H9 (cell line): ENCODE results near the gene SUN1. TPM values are rescaled to one million over a fixed set of nuclear protein-coding genes. Genes with fewer than 3 reads are reported as not detected.

Experiments used
- DNase-seq: peaks from one replicate; pipeline ENCODE4 v3.0.0-alpha.2; 2017
- H2AFZ ChIP-seq: one replicate; pipeline ENCODE4 v1.6.1; 2013; ENCODE audit warnings: mild to moderate bottlenecking, low read length, control low read depth, moderate library complexity
- H2AK5ac ChIP-seq: 2 replicates; pipeline ENCODE4 v1.6.1; 2013; ENCODE audit warnings: low read length, control low read depth, mixed read lengths; ENCODE audit not compliant: insufficient read length
- H2BK120ac ChIP-seq: one replicate; pipeline ENCODE4 v1.6.1; 2013; ENCODE audit warnings: low read depth, mild to moderate bottlenecking, low read length, control low read depth, inconsistent platforms; ENCODE audit not compliant: poor library complexity, severe bottlenecking
- H2BK12ac ChIP-seq: 2 replicates; pipeline ENCODE4 v1.6.1; 2013; ENCODE audit warnings: low read length, control low read depth, mixed read lengths, low read depth; ENCODE audit not compliant: insufficient read length
- H2BK15ac ChIP-seq: 2 replicates; pipeline ENCODE4 v1.6.1; 2013; ENCODE audit warnings: low read depth, low read length, control low read depth
- H2BK20ac ChIP-seq: one replicate; pipeline ENCODE4 v1.6.1; 2013; ENCODE audit warnings: low read depth, mild to moderate bottlenecking, low read length, control low read depth, inconsistent platforms; ENCODE audit not compliant: poor library complexity, severe bottlenecking
- H2BK5ac ChIP-seq: 2 replicates; pipeline ENCODE4 v1.6.1; 2013; ENCODE audit warnings: low read length, control low read depth, mixed read lengths; ENCODE audit not compliant: insufficient read length
- H3K14ac ChIP-seq: 2 replicates; pipeline ENCODE4 v1.6.1; 2013; ENCODE audit warnings: low read length, control low read depth; ENCODE audit not compliant: insufficient read depth
- H3K18ac ChIP-seq: 2 replicates; pipeline ENCODE4 v1.6.1; 2013; ENCODE audit warnings: low read depth, mild to moderate bottlenecking, mixed read lengths, low read length, control low read depth; ENCODE audit not compliant: insufficient read length
- H3K23ac ChIP-seq: 2 replicates; pipeline ENCODE4 v1.6.1; 2013; ENCODE audit warnings: low read length, control low read depth, mixed read lengths, low read depth; ENCODE audit not compliant: insufficient read length
- H3K23me2 ChIP-seq: 2 replicates; pipeline ENCODE4 v1.6.1; 2013; ENCODE audit warnings: low read depth, mild to moderate bottlenecking, mixed read lengths, low read length, control low read depth; ENCODE audit not compliant: insufficient read length, poor library complexity, severe bottlenecking
- H3K27ac ChIP-seq: 2 replicates; pipeline ENCODE4 v1.5.1; 2013; ENCODE audit warnings: low read length, control low read depth, mixed read lengths, low read depth; ENCODE audit not compliant: insufficient read length
- H3K27me3 ChIP-seq: 2 replicates; pipeline ENCODE4 v1.6.1; 2013; ENCODE audit warnings: low read length, control low read depth, inconsistent platforms; ENCODE audit not compliant: insufficient read depth
- H3K4ac ChIP-seq: 2 replicates; pipeline ENCODE4 v1.6.1; 2013; ENCODE audit warnings: low read depth, mild to moderate bottlenecking, control low read depth, inconsistent platforms, low read length, moderate library complexity
- H3K4me1 ChIP-seq: 2 replicates; pipeline ENCODE4 v1.6.1; 2013; ENCODE audit warnings: low read length, control low read depth, inconsistent platforms; ENCODE audit not compliant: insufficient read depth
- H3K4me2 ChIP-seq: 2 replicates; pipeline ENCODE4 v1.6.1; 2013; ENCODE audit warnings: low read length, control low read depth, mixed read lengths; ENCODE audit not compliant: insufficient read length, insufficient read depth
- H3K56ac ChIP-seq: 2 replicates; pipeline ENCODE4 v1.6.1; 2013; ENCODE audit warnings: low read depth, mild to moderate bottlenecking, mixed read lengths, low read length, control low read depth; ENCODE audit not compliant: insufficient read length
- H3K79me1 ChIP-seq: 2 replicates; pipeline ENCODE4 v1.6.1; 2013; ENCODE audit warnings: low read depth, mild to moderate bottlenecking, moderate library complexity, low read length, control low read depth, inconsistent platforms; ENCODE audit not compliant: insufficient read depth, poor library complexity, severe bottlenecking
- H3K79me2 ChIP-seq: 2 replicates; pipeline ENCODE4 v1.6.1; 2013; ENCODE audit warnings: low read length, control low read depth, inconsistent platforms; ENCODE audit not compliant: insufficient read depth
- H3K9ac ChIP-seq: 2 replicates; pipeline ENCODE4 v1.6.1; 2013; ENCODE audit warnings: low read length, control low read depth, mixed read lengths; ENCODE audit not compliant: insufficient read length; ENCODE audit errors: extremely low read depth
- H3K9me3 ChIP-seq: one replicate; pipeline ENCODE4 v1.6.1; 2013; ENCODE audit warnings: low read depth, low read length, inconsistent platforms; ENCODE audit not compliant: control insufficient read depth
- H3T11ph ChIP-seq: one replicate; pipeline ENCODE4 v1.6.1; 2013; ENCODE audit warnings: mild to moderate bottlenecking, low read length, control low read depth, inconsistent platforms
- H4K20me1 ChIP-seq: one replicate; pipeline ENCODE4 v1.6.1; 2013; ENCODE audit not compliant: control insufficient read depth, insufficient read length, insufficient read depth
- H4K5ac ChIP-seq: 2 replicates; pipeline ENCODE4 v1.6.1; 2013; ENCODE audit warnings: low read depth, mild to moderate bottlenecking, mixed read lengths, low read length, control low read depth; ENCODE audit not compliant: insufficient read length
- H4K8ac ChIP-seq: replicated peaks from 2 replicates; pipeline ENCODE4 v1.6.1; 2013; ENCODE audit warnings: low read length, control low read depth, mixed read lengths, low read depth; ENCODE audit not compliant: insufficient read length
- H4K91ac ChIP-seq: 2 replicates; pipeline ENCODE4 v1.6.1; 2013; ENCODE audit warnings: low read depth, mild to moderate bottlenecking, moderate library complexity, mixed read lengths, low read length, control low read depth; ENCODE audit not compliant: insufficient read length
- H3K27ac Mint-ChIP-seq, 3 experiments: 2 replicates in 2 of 3; 3 replicates in 1 of 3; pipeline ENCODE4 v1.8.0; 2020 to 2021; ENCODE audit warnings: mixed read lengths in 3 of 3, mild to moderate bottlenecking in 1 of 3, moderate library complexity in 1 of 3
- H3K27me3 Mint-ChIP-seq: 2 replicates; pipeline ENCODE4 v1.8.0; 2021; ENCODE audit warnings: low read depth, mild to moderate bottlenecking, moderate library complexity, mixed read lengths
- H3K36me3 Mint-ChIP-seq, 3 experiments: 2 replicates in 2 of 3; 3 replicates in 1 of 3; pipeline ENCODE4 v1.8.0; 2020 to 2021; ENCODE audit warnings: low read depth in 3 of 3, mixed read lengths in 3 of 3; ENCODE audit not compliant: insufficient read depth in 1 of 3
- H3K4me1 Mint-ChIP-seq, 2 experiments: 2 replicates each; pipeline ENCODE4 v1.8.0; 2020; ENCODE audit warnings: mixed read lengths in 2 of 2
- H3K4me3 Mint-ChIP-seq, 2 experiments: 2 replicates in 1 of 2; 3 replicates in 1 of 2; pipeline ENCODE4 v1.8.0; 2020 to 2021; ENCODE audit warnings: mild to moderate bottlenecking in 2 of 2, mixed read lengths in 2 of 2, moderate library complexity in 1 of 2
- H3K9me3 Mint-ChIP-seq, 2 experiments: 2 replicates in 1 of 2; 3 replicates in 1 of 2; pipeline ENCODE4 v1.8.0; 2020; ENCODE audit warnings: mild to moderate bottlenecking in 2 of 2, mixed read lengths in 2 of 2, moderate library complexity in 1 of 2
- CTCF ChIP-seq: fragments of 200-600 bp; sonication (generic); conservative IDR thresholded peaks from 3 replicates; pipeline ENCODE4 v1.8.0; 2021; ENCODE audit warnings: antibody characterized with exemption, mild to moderate bottlenecking
- WGBS: extraction: QIAGEN DNeasy Blood & Tissue Kit; methylation state at CpG from one replicate; pipeline ENCODE4 v1.1.7; 2013; ENCODE audit warnings: missing lambda C conversion rate, low lambda C conversion rate, mixed read lengths; ENCODE audit not compliant: insufficient read length; ENCODE audit errors: extremely low coverage; 5-methylcytosine and 5-hydroxymethylcytosine counted together
- total RNA-seq: library from RNA; stranded (reverse); gene quantifications from 2 replicates; pipeline ENCODE4 v1.2.1, GENCODE V29; 2021

The SUN1 gene
- total RNA-seq, 1 experiment from 2014 or later: 118 TPM

- Histone ChIP-seq H3K14ac (no peak overlapping the region), H3K23me2 (peaks cover 3% of the 10 kb centered on the region), H3K56ac (no peak overlapping the region), H3K79me2 (no peaks in the 10 kb centered on the region), H3K4me1 (no peaks in the 10 kb centered on the region; the same call in 1 of the 2 replicates), H3K79me1 (no peaks in the 10 kb centered on the region), H3K27me3 (no peaks in the 10 kb centered on the region; the same call in 1 of the 2 replicates), H3K4ac (no peak overlapping the region), H3K27ac (no peak overlapping the region), H2BK15ac (0 out of 2 replicates have a peak overlapping the region, but pooled peaks have one; percentile 81), H4K5ac (no peak overlapping the region), H2AK5ac (no peak overlapping the region), H3K4me2 (peak overlapping the region; percentile 32), H4K8ac (no peak overlapping the region), H4K91ac (no peak overlapping the region), H3K23ac (no peak overlapping the region), H2AFZ (no peak overlapping the region), H2BK120ac (no peak overlapping the region), H3T11ph (no peak overlapping the region), H4K20me1 (no peaks in the 10 kb centered on the region), H2BK20ac (no peak overlapping the region), H3K18ac (no peak overlapping the region), H3K9me3 (no peaks in the 10 kb centered on the region), H3K9ac (no peak overlapping the region), H2BK12ac (no peak overlapping the region), H2BK5ac (no peak overlapping the region)
- H3K4me3 Mint-ChIP-seq: peak overlapping the region in 1 of 2 experiments; percentile 58; a peak in 1 of 5 replicates
- no peaks in the 10 kb centered on the region; a peak in 1 of 5 replicates for H3K9me3 Mint-ChIP-seq
- TF ChIP-seq CTCF: no peak
- peaks cover 26% of the 10 kb centered on the region for H3K27me3 Mint-ChIP-seq
- H3K36me3 Mint-ChIP-seq: no peaks in the 10 kb centered on the region
- DNase-seq: no peak
- no CpG with 5 or more reads among the region's 12 CpGs for WGBS
- H3K27ac Mint-ChIP-seq: no peak overlapping the region
- H3K4me1 Mint-ChIP-seq: 0 out of 4 replicates have a peak, but pooled peaks cover 0 to 5% of the 10 kb centered on the region in 2 experiments
Measured at GRCh38 chr7:908159-908581, 75.9 kb downstream of the SUN1 start.
